Stimulated activated CD8-positive, alpha-beta memory T cell treated with anti-CD3 and anti-CD28 coated beads, Interleukin-12 subunit alpha, Interleukin-12 subunit beta, amount 100 ng/mL, for 24 hours (primary cell): ENCODE data around the gene TLX1.

Experiments used
- DNase-seq: peaks from one replicate; pipeline ENCODE4 v3.0.0-alpha.2; 2020; ENCODE audit errors: extremely low read depth

TLX1 gene

DNA sequence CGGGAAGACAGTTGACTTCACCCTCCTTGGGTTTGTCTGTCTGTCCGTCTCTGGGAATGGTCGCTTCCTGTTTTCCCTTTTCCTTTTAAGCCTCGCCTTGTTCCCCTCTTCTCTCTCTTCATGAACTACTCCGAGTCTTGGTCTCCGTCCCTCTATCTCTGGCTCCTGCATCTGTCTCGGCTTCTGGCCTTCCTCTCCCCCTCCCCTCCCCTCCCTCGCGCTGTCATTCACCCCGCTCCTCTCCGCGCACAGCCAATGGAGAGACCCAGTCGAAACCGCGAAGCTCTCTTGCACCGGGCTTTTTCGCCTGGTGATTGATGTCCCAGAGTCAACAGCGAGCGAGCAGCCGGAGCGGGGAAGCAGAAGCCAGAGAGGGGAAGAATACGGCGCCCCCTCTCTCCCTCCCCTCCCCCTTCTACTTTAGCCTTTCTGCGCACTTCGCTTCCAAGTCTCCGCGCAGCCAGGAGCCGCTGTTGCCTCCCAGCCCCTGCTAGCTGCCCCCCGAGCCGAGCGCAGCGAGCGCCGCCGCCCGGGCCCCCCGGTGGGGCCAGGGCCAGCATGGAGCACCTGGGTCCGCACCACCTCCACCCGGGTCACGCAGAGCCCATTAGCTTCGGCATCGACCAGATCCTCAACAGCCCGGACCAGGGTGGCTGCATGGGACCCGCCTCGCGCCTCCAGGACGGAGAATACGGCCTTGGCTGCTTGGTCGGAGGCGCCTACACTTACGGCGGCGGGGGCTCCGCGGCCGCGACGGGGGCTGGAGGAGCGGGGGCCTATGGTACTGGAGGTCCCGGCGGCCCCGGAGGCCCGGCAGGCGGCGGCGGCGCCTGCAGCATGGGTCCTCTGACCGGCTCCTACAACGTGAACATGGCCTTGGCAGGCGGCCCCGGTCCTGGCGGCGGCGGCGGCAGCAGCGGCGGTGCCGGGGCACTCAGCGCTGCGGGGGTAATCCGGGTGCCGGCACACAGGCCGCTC, at the start of gene TLX1:
TSS of gene TLX1 (plus strand) at position 317 of the 978 bp plus-strand sequence. CDS start at position 559, 242 bp downstream.
- DNase-seq, result no peak

DNA sequence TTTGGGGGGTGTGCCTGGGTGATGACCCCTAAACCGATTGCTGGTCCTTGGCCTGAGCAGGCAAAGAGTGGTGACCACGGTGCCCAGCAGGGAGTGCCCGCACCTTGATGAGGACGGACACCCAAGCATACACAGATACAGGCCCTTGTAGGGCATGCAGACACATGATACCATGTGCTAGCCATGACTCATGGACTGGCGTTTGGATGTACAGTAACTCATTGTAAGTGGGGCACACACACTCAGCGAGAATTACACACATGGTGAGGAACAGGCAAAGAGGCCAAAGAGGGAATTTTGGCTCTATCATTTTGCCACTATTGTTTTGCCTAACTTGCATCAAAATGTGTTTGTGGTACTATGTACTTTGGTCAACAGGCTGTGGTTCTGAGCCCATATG, 45.3 kb upstream of the TLX1 start:
- DNase-seq, result no peak

DNA sequence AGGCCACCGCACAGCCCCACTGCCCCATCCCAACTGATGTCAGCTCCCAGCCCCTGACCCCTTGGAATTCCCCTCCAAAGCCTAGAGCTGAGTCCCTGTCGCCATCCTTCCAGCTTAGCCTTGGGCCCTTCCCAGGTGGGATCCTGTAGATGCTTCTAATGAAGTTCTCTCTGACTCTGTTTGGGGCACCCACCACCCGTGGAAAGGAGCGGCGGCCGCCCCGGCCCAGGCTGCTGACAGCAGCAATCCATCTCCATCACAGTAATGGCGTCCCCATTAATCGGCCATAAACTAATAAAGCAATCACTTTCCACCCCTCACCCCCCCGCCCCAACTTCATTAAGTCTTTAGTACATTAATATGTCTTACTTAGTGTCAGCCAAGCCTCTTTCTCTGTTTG, 43.7 kb upstream of the TLX1 start:
- no peak for DNase-seq

DNA sequence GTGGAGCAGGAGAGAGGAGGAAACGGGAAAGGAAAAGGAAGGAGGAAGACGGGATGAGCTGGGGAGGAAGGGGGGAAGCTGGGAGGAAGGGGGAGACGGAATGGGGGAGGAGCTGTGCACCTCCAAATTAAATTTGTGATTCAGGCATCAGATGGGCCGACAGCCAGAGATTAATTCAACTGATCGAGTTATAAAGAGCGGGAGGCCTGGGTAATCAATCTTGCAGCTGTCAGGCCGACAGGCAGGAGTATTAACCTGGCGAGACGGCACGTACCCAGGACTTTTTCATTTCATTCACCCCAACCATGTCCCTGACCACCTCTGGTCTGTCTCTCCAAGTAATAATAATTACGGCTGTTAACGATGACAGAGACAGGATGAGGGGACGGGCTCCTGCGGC, 43.1 kb upstream of the TLX1 start:
- DNase-seq, result no peak

DNA sequence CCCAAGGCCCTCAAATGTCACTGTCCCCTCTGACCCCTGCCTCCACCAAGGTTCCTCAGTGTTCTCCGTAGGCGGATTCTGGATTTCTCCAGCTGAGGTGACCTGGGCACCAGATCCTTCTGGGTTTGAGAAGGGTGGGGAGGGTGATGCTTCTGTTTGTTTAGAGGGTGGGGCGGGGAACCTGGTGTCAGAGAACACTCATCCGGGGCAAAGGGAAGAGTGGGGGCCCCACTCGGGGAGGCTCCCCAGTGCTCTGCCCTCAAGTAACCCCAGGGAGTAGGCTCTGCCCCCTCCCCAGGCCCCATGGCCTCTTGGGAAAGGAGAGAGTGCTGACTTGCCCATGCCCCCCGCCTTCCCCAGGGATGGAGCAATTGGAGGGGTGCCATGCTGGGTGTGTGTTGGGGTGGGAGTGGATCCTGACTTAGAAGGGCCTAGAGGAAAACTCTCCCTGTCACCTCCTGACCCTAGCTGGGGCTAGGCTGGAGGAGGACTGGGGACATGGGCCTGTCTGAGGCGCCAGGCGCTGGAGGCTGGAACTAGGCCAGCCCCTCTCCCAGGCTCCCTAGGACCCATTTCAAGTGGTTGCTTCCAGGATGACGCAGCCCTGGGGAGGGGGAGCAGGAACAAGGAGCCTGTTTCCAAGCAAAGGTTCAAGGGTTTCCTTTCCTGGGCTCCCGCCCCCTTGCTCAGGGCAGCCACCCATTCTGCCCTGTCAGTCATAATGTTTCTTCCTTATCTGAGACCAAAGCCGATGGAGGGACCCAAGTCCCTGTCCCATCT, 41.4 kb upstream of the TLX1 start:
- DNase-seq, result no peak

DNA sequence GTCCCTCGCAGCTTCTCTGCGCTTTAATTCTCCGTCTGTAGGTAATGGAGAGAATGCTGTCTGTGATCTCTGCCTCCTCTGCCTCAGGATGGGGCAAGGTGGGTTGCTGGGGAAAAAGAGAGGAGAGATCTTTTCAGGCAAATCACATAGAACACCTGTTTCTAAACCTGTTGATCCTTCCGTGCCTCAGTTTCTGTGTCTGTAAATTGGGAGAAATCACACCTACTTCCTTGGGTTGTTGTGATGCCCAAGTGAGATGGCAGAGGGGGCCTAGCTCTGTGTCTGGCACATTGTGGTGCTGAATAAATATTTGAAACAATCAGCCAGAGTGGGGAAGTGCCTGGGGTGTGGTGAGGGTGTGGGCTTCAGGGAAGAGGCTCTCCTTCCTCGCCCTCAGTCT, 40.5 kb upstream of the TLX1 start:
- no peak for DNase-seq

DNA sequence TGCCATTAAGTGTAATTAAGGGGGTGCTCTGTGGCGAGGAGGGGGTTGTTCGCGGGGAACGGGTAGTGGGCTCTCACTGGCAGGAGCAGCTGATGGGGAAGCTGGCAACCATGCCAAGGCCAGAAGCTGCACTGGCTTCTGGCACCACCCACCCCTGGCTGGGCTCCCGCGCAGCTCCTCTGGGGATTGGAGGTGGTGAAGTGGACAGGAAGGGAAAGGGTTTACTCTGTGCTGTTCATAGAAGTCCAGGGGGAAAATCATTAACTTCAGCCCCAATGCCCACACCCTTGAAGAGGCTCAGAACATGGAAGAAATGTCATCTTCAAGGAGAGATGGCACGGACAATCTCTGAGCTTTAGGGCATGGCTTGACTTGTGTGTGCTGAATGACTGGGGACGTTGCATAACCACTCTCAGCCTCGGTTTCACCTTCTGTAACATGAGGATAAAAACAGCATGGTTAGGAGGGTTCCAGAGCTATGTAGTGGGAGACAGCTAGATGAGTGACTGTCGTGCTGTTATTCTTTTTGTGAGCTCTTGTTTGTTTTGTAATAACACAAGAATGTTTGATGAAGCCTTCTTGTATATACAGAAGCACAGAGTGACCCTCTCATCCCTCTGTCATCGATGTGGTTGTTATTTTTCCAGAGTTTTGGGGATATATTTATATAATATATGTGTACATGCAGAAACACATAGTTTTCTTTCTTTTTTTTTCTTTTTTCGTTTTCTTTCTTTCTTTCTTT, 39.4 kb upstream of the TLX1 start:
- DNase-seq, result no peak

DNA sequence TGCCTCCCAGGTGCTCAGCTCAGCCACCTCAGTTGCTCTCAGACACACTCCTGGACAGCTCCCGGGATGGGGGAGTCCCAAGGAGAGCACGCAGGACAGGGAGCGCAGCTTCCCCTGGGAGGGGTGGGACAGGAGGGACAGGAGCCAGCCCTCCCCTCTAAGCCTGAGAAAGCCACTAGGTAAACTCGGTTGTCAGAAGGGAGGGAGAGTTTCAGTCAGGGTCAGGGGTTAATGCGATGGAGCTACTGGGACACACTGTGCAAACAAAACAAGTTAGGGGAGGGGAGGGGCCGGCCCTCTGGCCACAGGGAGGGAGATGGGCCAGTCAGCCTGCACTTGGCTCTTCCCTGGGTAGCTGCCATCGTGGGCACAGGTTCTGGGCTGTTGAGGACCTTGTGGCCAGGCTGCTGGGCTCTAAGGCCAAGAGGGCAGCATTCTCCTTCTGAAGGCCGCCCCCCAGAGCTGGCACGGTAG, 38.2 kb upstream of the TLX1 start:
- no peak for DNase-seq

DNA sequence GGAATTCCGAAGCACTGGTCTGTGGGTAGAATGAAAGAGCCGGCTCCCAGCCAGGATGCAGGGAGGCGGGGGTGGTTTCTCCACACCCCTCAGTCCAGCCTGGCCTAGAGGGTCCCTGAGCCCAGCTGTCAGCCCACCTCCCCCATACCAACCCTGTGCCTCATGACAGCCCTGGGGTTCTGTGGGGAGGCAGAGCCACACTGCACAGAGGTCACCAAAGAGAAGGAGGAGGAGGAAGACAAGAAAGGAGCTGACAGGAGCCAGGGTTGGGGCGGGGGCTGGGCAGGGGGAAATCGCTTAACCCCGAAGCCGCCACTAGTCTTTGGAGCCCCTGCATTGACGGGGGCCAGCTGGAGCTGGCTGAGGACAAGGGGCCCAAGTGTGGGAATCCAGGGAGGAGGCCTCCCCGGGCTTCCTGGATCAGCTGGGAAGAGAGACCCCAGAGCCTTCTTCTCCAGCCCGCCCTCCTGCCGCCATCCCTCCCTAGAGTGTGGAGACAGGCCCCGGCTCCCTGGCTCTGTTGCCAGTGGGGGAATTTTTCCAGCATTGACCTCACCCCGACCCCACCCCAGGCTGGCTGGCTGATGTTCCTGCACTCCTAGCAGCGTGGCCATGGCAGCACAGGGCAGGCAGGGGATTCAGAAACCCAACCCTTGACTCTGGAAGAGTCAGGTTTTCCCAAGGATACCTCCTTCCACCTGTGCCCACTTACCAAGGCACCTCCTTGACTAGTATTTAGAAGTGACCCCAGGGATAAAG, 36.8 kb upstream of the TLX1 start:
- no peak for DNase-seq

DNA sequence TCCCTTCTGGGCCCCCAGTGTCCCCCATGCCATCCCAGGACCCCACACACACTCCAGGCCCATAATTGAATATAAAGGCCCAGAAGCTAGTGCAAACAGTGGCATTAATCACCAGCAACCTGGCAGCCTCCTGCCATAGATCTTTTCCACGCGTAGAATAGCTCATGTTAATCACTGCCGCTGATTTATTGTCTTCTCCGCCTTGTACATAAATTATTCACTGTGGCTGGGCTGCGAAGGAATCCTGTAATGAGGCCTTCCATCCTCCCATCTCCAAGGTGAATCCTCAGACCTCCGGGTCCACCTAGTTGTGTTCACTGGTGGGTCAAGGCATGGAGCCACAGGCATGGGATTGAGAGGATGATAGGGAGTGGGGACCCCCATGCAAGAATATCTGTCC, 36.1 kb upstream of the TLX1 start:
- no peak for DNase-seq

DNA sequence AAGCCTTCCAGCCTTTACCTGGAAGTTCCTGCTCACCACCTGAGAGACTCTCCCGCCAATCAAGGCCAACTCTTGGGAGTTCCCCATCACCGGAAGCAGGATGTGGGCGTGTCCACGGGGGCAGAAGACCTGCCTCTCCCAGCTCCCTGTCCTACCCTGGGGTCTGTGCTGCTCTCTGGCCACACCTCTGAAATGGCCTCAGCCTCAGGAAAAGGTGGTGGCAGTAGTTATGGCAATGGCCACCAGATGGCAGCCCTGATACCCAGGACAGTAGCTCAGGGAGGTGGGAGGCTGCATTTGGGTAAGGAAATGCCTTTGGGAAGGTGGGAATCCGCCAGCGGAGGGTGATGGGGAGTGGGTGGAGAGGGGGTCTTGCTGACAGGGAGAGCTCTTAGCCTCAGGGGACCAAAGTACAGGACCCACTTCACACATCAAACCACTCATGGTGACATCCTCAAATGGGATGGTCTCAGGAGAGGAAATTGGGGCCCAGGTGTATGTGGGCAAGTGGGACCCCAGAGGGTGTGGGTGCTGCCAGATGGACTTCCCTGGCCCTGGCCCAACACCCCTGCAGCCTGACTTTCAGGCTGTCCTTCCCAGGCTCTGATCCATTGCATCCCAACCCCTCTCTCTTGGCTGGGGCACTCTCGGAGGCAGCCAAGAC, 35.4 kb upstream of the TLX1 start:
- peak; percentile 17 for DNase-seq

DNA sequence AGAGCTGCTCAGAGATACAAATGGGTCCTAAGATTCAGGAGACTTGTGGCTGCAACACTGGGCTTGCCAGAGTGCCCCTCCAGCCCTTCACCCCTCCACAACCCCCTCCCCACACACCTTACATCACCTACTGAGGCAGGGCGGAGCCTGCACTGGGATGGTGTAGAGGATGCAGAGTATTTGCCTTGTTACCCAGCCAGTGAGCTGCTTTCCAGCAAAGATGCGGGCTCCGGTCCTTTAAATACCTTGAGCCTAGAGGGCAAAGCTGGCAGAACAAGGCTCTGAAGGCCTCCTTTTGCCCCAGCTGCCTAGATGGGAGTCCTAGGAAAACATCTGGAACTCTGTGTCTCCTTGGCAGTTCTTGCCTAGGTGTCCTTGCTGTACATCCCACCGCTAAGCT, 34.7 kb upstream of the TLX1 start:
- no peak for DNase-seq

DNA sequence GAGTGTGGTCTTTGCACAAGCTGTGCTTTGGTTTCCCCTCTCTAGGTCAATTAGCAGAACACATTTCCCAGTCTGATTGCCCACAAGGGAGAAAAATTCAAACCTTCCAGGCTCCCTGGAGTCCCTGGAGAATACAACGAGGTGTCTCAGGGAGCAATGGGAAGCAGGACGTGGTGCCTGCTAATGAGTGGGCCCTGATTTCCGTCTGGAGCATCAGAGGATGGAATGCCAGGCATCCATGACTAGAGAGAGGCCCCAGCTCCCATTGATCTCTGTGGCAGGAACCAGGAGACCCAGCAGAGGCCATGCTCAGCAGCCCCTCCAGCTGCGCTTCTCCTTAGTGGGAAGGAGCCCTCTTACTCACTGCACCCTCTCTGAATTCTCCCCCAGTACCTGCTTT, 33.2 kb upstream of the TLX1 start:
- DNase-seq, result no peak

DNA sequence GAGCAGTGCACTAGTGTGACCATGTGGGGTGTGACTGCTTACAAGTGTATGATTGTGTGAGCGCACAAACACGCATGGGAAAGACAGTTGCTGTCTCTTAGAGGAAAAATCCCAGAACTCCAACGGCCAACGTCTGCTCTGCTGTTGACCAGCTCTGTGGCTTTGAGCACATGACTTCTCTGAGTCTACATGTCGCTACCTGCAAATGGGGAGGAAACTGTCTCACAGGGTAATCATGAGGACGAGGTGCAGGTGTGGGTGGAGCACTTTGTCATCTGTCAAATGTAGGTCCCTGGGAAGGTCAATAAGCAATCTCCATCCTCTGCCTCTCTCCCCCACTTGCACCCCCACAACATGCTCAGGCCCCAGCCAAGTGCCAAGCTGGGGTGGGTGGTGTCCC, 31.2 kb upstream of the TLX1 start:
- no peak for DNase-seq

DNA sequence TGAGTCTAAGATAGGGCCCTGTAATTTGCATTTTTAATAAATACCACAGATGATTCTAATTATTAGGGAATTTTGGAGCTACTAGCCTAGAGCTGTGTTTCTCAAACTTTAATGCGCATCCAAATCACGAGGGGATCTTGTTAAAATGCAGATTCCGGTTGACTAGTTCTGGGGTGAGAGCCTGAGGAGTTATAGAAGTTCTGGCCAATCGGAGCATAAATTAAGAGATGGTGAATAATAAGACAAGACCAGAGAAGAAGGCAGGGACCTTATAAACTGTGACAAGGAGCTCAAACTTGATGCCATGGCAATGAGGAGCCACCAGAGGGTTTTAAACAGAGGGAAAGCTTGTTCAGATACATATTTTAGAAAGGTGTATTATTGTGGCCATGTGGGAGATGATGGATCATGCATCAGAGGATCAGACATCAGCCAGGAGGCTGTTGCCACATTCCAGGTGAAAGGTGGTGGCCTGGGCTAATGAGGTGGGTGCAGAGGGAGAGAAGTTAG, 29.7 kb upstream of the TLX1 start:
- DNase-seq, result no peak

DNA sequence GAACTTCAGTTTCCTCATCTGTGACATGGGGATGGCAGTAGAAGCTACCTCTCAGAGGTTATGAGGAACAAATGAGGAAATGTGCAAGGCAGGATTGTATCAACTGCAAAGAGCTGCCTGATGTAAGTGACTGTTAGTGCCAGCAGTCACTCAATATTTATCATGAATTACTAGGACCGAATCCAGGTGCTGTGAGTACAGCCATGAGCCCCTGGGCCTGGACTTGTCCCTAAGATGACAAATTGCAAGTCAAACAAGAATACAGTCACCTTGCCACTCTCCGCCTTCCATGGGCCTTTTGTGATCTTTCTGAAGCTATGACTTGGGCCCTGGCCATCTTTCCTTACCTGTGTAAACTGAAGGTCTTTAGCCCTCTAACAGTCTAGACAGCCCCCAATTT, 27.7 kb upstream of the TLX1 start:
- DNase-seq, result no peak

DNA sequence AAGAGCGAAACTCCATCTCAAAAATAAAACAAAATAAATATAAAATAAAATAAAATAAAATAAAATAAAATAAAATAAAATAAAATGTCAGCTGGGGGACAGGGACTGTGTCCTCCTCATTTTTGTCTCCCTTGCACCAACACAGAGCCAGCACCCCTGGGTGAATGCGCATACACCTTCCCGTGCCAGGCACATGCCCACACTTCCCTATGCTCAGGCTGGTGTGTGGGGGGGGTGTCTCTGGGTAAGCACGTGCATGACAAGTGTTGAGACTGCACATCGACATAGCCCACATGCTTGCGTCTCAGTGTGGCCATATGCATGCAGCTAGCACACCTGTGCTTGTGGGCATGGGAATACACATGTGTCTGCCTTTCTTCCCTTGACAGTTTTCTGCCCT, 24.7 kb upstream of the TLX1 start:
- DNase-seq, result no peak

DNA sequence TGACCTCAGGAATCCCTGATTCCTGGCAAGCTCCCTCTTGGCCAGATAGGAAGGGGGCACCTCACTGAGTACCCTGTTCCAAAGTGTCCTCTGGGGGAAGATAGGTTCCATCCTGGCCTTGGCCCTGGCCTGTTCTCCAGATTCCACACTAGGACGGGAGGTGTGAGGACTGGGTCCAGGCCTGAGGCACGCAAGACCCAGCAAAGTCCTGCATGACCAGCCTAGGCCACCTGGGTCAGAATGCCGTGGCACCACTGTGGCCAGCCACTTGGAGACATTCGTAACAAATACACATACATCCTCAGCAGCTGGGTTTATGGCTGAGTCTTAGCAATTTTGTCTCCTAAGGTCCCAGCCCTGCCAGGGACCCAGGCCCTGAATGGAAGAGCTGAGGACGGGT, 23.3 kb upstream of the TLX1 start:
- DNase-seq, result no peak

DNA sequence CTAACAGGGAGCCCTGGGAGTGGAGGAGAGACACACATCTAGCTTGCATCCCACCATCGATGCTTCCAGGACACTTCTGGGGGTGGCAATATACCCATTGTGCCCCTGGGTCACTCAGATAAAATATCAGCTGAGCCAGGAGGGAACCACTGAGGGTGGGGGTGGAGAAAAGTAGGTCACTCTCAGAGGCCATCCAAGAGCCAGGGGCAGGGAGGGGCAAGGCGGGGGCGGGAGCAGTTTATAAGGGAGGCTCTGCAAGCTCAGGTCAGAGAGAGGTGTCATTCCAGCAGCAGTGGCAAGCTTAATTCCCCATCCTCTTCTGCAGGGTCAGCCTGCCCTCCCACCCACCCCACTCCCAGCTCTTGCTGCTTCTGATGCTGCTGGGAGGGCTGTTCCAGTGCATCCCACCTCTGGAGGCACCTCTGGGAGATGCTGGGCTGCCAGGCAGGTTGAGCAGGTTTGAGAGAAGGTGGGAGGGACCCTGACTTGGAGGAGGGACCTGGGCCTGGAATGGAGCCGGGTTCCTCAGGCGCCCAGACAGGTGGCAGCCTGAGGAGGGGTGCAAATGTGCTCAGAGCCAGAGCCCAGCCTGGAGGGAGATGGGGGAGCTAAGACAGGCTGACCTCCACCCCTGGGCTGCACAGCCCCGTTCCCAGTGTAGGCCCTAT, 20.1 kb upstream of the TLX1 start:
- no peak for DNase-seq

DNA sequence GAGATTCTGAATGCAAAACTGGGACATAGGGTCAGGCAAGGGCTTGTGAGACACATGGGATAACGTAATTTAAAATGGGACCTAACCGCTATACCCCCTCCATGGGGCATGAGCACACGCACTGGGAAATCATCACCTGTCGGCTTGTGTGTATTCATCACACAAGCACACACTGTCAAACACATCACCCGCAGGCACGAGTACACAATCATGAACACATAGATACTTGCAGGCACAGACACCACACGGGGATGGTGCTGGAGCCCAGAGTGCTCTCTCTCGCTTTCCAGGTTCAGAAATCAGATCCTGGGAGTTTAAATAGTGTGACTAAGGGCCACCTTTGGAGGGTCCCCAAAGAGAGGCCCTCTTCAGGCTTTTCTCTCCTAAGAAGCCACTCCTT, 19.6 kb upstream of the TLX1 start:
- DNase-seq, result no peak
